SHP77 treated with DMSO at 0.1 percent for 48 hours (cell line): ENCODE measurements around the gene PAXX.
"Not testable (repeated sequence)": the region's sequence is repeated elsewhere in the genome, so short reads cannot be mapped to it uniquely, and the experiment has no call there.

ENCODE experiments used
- DNase-seq: peaks from one replicate; lab custom pipeline; 2025; lab: John Stamatoyannopoulos, UW

Gene PAXX

DNA sequence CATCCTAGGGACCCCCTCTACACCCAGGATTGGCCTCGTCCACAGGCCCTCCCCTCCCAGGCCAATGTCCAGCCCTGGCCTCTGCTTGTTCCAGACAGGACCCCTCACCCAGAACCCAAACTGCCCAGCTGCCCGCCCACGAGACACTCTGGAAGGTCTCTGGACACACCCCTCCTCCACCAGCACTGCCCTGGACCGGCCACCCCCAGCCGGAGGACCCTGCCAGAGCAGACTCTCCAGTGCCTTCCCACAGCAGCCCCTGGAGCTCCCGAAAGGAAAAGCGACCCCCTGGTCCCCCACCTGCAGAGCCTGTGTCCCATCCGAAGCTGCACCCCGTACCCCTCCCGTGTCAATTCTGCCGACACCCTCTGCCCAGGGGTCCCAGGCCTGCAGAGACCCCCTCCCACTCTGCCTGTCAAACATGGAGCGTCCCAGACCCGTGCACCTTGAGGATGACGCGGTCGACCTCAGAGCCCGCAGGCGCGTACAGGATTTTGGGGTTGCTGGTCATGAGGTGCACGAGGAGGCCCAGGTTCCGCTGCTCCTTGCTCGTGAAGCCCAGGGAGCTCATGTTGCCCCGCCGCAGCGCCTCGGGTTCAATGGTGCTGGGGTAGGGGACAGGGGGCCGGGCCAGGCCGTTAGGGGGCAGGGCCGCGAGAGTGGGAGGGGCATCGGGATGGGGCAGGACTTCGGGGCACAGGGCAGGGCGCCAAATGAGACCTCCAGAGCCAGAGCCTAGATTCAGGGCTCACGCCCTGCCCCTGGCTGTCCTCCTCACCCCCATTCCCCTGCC is 27.9 kb downstream of the PAXX start:
- DNase-seq = no peak

DNA sequence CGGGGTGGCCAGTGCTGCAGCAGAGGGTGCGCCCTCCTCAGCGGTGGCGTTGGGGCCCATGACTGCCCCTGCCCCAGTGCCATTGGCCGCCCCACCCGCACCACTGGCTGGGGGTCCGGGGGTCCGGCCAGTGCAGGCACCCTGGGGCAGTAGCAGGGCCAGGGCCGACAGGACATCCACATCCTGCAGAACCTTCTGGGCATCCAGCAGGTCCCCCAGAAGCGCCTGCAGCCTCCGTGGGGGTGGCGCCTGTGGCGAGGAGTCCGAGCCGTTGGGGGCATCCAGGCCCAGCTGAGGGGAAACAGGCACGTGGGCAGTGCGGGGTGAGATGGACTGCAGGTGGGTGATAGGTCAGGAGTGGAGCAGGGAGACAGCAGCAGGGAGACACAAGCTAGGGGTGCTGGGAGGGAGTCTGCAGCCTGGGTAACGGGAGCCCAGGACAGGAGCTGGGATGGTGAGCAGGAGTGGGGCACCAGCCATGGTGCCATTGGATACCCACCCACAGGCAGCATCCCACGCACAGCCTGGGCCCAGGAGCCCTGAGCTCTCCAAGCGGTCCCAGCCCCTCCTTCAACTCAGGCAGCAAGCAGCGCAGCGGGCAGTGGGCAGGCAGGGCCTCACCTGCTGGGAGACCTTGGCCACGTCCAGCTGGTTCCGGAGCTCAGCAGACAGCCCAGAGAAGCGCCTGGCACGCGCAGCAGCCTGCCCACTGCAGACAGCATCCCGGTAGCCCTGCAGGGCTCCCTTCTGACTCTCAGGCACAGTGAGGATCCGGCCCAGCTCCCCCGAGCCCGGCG is 28.7 kb downstream of the PAXX start:
- no peak for DNase-seq

DNA sequence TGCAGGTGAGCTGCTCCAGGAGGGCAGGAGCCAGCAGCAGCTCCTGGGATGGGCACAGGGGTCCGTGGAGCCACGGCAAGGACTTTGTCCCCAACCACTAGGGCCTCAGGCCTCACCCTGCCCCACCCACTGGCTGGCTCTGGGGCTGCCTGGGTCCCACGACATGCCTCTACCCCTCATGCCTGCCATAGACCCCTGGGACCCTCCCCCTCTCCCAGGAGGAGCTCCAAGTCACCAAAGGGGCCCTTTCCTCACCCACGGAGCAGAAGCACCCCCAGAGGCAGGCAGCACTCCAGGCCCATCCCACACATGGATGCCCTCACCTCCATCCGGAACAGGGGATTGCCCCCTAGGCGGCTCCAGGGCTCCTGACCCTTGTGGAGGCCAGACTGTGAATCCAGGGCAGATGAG is 29.4 kb downstream of the PAXX start:
- no peak for DNase-seq

DNA sequence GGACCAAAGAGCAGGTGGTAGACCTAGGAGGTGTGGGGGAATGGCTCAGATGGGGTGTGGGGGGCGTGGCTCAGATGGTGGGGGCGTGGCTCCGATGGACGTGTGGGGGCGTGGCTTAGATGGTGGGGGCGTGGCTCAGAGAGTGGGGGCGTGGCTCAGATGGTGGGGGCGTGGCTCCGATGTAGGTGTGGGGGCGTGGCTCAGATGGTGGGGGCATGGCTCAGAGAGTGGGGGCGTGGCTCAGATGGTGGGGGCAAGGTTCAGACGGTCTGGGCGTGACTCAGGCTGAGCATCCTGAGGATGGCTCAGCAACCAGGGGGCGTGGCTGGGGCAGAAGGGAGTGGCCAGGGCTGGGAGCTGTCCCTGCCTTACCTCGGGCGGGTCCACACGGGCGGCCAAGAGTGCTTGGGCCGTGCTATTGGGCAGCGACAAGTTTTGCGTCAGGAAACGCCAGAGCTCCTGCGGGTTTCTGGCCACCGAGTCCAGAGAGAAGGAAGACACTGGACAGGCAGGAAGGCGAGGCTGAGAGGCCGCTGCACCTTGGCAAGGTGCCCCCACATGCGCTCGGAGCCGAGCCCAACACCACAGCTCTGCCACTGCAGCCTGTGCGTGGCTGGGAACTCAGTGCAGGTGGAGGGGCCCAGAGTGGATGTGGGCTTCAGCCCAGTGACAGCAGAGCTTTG is 29.9 kb downstream of the PAXX start:
- DNase-seq = no peak

DNA sequence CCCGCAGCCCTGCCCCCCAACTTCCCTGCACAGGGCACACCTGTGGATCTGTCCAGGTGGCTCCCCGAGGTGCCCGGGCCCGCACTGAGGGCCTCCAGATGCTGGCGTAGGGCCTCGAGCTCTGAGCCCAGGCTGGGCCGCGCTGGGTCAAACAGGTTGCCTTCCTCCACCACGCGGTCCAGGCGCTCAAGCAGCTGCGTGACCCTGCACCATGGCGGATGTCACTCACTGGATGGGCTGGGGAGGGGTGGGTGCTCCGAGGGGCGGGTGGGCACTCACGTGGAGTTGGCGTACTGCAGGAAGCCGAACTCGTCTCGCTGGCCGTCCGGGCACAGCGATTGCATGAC is 30.4 kb downstream of the PAXX start:
- DNase-seq = no peak

DNA sequence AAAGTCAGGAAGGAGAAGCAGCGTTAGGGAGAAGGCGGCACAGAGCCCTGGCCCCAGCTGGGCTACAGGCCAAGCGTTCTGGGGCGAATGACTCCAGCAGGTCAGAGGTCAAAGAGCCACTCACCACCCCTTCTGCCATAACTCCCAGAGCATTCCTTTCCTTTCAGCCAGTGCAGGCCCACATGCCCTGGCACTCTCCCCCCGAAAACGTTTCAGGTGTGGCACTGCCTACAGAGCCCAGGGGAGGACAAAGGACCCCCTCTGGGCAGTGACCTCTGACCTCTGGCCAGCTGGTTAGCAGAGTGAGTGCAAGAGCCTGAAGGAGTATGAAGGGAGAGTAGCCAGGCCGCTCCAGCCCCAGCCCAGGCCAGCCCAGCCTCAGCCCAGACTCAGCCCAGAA is 30.9 kb downstream of the PAXX start:
- DNase-seq = no peak

DNA sequence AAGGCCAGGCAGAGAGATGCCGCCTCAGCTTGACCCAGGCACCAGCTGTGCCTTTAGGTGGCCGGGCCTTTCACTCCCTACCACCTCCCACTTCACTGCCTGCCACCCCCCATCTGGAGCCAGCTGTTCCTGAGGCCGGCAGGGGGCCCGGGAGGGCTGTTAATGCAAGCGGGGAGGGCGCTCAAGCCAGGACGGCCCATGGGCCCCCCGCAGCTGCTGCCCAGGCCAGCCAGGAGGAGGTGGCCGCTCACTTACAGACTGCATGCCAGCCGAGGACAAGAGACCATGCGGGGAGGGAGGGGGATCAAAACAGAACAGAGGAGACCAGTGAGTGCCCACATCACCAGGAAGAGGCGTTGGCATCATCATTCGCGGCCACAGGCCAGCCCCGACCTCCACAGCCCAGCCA is 31.4 kb downstream of the PAXX start:
- DNase-seq = no peak

DNA sequence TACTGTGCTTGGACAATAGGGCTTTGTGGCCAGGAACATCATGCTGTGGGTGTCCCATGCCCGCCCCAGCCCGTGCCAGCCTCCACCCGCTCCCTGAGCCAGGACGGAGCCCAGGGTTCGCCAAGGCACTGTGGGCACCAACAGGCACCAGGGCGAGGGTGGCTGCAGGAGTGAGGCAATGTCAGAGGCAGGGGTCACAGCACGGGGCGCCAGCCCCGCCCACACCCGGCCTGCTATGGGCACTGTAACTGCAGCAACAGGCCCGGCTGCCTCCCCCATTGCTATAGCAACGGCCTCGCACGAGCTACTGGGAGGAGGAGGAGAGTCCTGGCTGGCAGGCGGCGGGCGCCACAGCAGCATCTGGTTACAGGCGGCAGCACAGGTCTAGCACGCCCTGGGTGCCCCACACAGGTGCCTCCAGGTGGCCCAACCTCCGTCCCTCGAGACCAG is 33.3 kb downstream of the PAXX start:
- DNase-seq = peak; percentile 41

DNA sequence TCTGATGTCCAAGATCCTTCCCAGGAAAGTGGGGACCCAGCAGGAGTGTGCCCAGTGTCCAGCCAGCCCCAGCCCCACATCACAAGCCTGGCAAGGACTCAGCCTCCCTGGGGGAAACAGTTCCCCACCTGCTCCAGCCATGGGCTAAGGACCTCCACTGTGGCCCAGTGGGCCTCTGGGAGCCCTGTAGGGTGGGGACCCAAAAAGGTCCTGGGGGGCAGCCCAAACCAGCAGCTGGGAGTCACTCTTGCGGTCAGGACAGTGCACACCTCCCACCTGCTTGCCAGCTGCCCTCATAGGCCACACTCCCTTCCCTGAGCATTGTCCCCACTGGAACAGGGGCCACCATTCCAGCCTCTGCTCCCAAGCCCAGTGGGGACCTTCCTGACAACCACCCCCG is 34.2 kb downstream of the PAXX start:
- DNase-seq = no peak

DNA sequence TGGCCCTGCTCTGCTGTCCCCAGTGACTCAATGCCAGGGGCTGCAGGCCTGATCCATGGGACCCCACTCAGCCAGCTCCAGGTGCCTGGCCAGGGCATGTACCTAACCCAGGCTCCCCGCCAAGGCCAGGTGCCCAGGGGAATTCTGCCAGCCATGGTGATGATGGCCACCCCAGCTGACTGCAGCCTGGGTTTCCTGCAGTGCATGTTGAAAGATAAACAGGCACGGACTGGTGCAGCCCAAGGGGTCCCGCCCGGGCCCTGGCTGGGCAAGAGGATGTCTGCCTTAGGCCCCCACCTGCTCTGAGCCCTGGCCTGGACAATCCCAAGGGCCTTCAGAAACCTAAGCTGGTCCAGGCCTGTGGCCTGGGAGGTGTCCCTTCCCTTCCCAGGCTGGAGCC is 34.6 kb downstream of the PAXX start:
- DNase-seq = no peak

DNA sequence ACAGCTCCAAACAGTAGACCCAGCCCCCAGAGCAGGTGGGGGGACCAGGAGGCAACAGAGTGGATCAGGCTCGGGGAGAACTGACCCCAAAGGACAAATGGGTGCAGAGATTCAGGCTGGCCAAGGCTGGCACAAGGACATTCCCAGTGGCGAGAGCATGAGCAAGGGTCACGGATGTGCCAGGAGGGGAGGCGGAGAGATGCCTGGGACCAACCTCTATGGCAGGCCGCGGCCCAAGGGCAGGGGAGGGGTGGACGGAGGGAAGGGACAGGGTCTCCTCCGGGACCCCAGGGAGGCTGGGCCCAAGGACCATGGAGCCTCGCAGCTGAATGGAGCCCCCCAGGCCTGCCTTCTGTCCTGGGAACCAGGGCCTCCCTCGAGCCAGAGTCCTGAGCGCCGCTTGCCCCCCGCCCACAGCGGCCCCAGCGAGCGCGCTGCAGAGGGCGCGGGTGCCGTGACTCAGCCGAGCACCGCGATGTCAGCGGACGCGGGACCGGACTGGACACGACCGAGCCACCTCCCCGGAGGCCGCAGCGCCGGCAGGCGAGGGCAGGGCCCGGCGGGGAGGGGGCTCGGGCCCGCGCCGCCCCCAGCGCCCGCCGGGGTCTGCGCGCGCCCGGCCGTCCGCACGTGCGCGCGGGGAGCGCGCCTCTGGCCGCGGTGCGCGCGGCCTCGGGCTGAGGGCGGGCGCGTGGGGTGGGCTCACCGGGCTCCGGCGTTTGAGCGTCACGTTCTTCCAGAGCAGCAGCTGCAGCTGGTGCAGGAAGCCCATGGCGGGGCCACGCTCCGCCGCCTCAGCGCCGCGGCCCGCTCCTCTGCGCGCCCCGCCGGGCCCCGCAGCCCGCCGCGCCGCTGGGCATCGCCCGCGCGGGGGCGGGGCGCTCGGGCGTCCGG is 35.4 kb downstream of the PAXX start, which contains the start of gene ABCA2:
Gene ABCA2 (minus strand): TSS at position 869 of the 894 bp plus-strand sequence. CDS start 97 bp downstream, at position 772.
- DNase-seq = no peak

DNA sequence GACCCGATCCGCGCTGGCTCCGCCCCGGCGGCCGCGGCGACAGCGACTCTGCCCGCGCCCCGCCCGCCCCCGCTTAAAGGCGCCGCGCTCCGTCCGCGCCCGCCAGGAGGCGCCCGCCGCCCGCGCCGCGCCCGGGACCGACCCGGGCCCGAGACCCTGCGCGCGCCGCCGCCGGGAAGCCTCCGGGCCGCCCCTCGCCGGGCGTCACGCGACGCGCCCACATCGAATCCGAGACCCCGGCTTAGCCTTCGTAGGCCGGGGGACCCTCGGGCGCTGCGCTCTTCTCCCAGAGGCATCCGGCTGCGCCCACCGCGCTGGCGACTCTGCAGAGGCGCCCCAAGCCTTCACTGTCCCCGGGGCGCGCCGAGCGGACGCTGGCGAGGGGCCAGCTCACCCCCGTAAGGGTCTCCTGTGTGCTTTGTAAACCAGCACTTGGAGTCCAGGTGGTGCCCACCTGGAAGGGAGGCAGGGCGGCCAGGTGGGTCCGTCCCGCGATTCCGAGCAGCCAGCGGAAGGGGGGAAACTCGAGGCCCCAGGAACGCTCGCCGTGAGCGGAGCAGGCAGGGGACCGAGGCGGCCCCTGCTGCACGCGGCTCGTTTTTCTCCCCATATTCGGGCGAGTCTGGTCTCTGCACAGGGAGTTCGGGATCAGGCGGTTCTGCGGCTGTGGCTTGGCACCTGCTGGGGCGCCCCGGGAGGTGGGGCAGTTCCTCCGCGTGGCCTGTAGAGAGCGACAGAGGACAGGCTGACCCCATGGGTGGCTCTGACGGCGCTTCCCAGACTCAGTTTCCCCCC is 36.2 kb downstream of the PAXX start:
- DNase-seq = no peak

DNA sequence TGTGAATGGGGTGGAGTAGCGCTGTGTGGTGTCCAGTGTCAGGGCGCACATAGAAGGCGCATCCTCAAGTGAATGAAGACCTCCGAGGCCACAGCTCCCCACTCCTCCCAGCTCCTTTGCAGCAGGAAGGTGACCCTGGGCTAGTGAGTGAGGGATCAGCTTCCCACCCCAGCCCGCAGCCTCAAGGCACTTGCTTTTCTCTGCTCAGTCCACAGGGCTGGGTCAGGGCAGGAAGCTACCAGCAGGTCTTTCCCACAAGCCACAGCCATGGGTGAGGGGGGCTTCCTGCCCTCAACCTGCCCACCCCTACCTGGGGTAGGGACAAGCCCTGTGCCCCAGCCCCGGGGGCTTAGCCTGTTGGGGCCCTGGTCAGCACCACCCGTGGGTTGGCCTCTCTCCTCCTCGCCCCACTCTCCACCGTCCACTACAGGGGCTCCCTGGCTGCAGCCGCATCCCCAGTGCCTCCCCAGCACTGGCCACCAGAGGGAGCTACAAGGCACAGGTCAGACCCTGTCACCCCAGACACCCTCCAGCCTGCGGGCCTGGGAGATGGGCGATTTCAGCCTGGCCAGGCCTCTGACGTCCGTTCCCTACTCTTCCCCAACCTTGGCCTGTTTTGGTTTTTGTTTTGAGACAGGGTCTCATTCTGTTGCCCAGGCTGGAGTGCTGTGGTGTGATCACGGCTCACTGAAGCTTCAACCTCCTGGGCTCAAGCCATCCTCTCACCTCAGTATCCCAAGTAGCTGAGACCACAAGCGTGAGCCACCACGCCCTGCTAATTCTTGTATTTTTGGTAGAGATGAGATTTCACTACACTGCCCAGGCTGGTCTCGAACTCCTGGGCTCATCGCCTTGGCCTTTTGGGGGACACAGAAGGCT is 37.1 kb downstream of the PAXX start:
- DNase-seq = no peak

DNA sequence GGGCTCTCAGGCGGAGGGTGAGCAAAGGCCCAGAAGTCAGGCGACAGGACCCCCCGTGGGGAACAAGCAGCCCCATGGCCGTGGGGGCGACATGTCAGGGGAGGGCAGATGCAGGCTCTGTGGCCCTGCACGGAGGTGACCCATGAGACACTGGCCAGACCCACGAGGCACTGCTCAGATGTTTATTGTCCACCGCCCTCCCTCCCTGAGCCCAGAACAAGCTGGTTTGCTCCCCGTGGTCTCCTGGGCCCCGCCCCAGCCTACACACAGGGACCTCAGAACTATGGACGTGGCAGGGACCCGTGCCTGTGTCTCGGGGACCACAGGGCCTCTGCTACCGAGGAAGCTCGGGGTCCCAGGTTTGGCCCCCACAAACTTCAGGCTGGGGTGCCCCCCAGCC is 37.8 kb downstream of the PAXX start:
- no peak for DNase-seq

DNA sequence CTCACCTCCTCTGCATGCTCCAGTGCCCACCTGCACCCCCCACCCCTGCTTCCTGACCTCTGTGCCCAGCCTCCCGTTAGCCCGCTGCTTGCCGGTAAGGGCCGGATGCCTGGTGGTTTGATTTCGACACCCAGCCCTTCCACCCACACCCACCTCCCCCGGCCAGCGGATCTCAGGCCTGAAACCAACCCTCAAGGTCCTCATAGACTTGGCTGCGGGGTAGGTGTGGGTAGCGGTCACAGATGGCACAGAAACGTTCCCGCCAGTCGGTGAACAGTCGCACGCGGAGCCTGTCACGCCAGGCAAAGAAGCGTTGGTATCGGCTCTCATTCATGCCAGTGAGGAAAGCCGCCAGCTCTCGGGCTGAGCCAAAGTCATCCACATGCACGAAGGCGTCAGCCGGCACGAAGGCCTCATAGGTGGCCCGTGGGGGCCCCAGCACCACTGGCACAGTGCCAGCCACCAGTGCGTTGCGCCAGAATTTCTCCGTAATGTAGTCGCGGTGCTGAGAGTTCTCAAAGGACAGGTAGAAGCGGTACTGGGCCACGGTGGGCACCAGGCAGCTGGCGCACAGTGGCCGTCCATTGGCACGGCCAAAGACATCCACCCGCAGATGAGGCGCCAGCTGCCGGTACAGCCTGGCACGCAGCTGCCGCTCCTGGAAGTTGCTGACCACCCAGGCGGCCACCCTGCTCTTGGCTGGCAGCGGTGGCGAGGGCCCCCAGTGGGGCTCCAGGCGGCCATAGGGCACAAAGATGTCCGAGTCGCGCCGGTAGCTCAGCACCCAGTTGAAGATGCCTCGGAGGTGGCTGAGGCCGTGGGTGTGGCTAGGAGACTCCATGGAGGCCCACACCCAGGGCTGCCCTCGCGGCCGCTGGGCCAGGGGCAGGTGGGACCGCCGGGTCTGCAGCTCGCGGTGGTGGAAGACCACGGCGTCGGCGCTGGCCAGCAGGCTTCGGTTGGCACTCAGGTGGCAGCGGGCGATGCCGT is 38.6 kb downstream of the PAXX start:
- DNase-seq = no peak

DNA sequence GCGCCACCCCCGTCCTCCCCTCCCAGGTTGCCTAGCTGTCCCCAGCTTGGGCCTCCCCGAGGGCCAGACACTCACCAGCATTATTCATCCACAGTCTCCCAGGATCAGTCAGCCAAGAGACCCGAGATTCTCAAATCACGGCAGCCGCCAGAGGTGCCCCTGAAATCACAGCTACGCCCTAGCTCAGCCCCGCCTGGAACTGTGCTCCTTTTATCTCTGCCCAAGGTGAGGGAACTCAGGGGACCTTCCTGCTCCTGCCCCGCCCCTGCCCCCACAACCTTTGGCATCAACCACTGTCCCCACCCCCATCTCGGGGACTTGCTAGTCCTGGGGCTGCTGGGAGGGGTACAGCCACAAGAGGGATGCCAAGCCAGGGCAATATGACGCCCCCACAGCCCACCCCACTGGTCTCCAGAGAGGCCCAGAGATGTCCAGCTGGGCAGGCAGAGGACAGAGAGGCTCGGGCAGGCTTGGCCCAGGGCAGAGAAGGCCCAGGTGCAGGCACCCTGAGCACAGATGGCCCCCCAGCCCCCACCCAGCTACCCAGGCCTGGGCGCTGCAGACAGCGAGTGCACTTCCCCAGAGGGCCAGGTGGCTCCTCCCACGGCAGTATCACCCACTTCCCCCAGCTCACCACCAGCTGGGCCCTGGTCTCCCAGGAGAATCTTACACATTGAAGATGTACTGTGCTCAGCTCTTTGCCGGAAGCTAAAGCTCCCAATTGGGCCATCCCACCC is 39.9 kb downstream of the PAXX start, which contains the start of gene FUT7:
Gene FUT7 (minus strand): TSS at position 185 of the 737 bp plus-strand sequence. CDS start 97 bp downstream, at position 88.
- no peak for DNase-seq

DNA sequence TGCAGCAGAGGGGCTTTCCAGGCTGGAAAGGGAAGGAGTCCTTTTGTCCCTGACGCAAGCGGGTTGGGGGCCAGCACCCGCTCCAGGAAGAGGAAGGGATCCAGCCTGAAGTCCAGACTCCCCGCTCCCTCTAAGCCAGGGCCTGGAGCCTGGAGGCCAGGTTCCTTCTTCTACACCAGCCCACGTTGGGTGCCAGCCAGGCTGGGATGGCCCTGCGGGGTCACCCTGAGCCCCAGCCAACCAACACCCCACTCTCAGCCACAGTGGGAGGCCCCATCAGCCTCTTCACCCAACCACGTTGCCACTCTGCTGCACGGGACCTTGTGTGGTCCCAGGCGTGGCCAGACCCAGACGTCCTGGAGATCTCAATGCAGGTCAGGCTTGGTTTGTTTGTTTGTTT is 40.6 kb downstream of the PAXX start:
- no peak for DNase-seq

DNA sequence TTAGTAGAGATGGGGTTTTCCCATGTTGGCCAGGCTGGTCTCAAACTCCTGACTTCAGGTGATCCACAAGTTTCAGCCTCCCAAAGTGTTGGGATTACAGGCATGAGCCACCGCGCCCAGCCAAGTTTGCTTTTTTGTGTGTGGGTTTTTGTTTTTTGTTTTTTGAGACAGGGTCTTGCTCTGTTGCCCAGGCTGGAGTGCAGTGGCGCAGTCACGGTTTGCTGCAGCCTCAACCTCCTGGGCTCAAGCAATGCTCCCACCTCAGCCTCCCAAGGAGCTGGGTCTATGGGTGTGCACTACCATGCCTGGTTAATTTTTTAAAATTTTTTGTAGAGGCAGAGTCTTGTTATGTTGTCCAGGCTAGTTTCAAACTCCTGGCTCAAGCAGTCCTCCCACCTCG is 41.3 kb downstream of the PAXX start:
- DNase-seq = not testable (repeated sequence)
